GM21825 (cell line): ENCODE measurements around the gene PGAP1.

ENCODE experiments used
- ATAC-seq: cut with Tn5 transposase; IDR thresholded peaks from one replicate; pipeline ENCODE4 v1.9.1; 2021; ENCODE audit warnings: mild to moderate bottlenecking, moderate library complexity; ENCODE audit not compliant: unreplicated experiment

PGAP1 gene

DNA sequence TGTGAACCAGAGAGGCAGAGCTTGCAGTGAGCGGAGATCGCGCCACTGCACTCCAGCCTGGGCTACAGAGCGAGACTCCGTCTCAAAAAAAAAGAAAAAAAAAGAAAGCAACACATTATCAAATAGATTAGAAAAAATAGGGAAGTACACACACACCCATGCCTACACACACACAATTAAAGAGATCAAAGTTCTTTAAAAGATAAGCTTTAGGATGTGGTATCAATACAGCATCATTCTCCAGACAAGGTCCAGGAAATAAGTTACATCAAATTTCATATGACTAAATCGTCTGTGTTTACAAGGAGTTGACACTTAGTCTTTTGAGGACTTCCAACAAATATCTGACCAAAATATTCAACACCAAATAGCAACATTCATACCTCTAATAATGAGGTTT is 25.7 kb downstream of the PGAP1 start:
- no peak for ATAC-seq

DNA sequence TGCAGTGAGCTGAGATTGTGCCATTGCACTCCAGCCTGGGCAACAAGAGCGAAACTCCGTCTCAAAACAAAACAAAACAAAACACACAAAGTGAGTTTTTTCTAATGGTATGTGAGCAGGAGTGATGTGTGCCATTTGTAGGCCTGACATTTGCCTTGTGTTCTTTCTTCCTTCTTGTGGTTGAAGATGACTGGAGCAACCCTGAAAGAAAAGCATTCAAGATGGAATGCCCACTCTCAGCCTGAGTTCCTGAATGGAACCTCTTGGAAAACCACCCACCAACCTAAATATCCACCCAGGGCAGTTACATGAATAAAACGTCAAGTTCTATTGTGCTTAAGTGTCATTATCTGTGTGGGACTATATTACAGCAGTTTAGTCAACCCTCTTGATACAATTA is 26.5 kb downstream of the PGAP1 start:
- ATAC-seq, result no peak

DNA sequence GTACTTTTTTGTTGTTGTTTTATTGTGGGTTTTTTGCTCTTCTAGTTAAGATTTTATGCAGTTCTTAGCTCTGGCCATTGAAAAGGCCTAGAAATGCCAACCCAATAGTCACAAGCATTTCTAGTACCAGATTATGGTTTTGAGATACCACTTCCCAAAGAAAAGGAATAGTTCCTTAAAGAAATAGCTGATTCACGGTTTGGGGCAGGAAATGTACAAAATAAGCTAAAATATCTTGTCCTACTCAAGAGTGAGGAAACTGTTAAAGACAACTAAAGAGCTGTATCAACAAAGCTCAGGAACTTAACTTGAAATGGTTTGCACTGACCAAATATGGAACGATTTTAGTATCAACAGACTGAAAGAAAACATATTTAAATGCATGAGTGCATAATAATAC is 35.4 kb downstream of the PGAP1 start:
- ATAC-seq, result no peak

DNA sequence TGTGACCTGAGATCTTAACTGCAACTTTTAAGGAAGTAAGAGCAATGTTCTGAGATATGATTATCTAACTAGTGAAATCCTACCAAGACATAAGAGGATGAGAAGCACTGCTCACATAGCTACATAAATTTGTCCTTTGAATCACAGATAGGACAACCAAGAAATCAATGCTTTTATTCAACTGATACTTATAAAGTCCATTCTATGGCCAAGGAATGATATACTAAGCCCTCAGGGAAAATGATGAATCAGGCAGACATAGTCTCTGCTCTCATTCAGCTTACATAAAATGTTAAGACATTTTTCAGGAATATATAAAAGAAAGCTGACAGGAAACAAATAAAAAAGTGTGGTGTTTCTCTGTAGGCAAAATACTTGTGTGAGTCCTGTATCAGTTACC is 39.1 kb downstream of the PGAP1 start:
- no peak for ATAC-seq

DNA sequence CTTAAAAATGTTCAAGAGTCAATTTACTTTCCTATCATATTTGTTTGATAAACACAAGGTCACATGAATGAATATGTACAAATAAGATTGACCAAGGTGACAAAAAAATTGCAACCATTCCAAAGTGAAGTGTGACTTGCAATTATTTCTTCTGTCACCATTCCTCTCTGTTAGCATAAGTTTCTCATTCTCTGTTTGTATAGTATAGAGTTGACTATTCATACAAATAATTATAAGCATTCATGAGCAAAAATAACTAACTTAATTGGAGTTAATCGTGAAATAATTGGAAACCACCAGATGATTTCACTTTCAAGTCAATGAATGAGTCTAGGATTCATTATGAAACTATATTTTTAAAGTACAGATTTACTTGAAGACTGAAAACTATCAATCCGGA is 42.1 kb downstream of the PGAP1 start:
- ATAC-seq, result no peak

DNA sequence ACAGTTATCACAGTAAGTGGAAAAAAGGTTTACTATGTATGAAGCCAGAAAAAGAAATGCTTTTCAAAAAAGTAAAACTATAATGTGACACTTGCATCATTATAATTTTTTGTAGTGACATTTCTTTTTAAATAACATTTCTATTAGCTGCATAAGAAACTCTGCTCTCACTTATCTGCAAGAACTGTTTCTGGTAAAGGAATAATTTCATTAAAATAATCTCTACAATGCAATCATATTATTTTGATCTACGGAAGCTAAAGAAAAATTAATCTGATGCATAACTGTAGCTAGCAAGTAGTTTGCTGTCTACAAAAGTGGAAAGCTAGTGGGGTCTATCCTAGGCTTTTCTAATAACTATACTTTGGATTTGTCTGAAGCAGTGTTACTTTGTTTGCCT is 50.1 kb downstream of the PGAP1 start:
- ATAC-seq, result no peak

DNA sequence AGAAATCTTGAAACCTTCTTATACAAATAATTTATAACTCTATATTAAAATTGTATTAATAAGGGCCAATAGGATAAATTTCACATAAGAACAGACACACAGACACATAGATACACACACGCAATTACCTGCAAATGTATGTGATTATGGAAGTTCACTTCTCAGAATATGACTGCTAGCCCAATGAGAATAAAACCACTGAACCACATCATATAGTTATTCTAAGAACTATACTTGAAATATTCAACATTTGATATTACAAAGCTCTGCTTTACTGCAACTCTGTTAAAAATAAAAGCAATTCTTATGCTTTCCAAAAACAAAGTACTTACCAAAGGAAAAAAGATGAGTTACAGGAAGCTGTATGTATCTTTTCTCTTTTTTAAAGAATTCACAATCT is 51.1 kb downstream of the PGAP1 start:
- no peak for ATAC-seq

DNA sequence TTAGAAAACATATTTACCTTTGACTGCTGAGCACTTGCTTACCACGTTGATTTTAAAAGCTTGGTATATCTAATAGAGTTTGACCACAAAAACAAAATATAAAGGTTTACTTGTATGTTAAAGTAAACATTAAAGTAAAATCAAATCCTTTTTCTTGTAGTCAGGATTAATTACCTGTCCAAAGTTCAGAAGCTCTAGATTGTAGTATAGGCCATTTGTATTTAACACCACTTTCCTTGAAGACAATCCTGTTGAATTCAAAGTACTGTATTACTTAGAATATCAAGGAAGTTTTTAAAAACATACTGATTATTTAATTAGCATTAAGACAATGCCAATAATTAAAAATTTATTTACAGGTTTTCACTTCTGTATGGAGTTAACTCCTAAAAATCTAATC is 53.0 kb downstream of the PGAP1 start:
- no peak for ATAC-seq

DNA sequence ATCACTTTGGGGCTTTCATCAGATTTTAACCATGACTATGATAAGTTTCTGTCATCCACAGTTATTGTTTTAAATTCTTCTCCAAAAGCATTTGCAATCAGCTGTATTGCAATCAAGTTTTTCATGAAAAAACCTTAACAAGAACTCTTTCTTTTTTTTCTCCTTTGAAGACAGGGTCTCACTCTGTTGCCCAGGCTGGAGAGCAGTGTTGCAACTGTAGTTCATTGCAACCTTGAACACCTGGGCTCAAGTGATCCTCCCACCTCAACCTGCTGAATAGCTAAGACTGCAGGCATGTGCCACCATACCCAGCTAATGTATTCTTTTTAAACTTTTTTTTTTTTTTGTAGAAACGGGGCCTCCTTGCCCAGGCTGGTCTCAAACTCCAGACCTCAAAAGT is 71.9 kb downstream of the PGAP1 start:
- ATAC-seq, result no peak

DNA sequence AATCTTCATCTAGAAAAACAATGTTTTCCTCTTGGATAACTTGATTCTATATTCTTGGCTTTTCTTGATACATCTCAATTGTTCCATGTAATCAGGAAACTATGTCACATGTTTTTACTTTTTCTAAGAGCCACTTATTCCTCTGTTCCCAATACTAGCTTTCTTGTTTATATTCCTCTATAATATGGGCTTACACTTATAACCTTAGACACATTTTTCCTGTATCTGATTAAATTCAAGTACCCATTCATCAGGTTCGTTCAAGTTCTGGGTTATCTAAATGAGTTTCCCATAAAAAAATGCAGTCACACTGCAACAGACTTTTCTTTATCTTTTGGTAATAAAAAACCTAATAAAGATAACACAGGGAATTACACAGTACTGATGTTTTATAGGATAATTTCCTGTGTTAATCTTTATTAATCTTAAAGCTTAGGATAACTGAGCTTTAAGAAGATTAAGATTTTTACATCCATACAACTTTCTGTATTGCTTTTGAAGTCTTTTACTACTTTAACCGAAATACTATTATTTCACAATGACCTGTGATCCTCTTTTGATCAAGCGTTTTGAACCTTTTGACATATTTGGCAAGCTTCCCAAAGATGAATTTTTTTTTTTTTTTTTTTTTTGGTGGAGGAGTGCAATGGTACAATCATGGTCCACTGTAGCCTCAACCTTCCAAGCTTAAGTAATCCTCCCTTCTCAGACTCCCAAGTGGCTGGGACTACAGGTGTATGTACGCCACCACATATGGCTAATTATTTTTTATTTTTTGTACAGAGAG is 73.0 kb downstream of the PGAP1 start:
- ATAC-seq, result no peak

DNA sequence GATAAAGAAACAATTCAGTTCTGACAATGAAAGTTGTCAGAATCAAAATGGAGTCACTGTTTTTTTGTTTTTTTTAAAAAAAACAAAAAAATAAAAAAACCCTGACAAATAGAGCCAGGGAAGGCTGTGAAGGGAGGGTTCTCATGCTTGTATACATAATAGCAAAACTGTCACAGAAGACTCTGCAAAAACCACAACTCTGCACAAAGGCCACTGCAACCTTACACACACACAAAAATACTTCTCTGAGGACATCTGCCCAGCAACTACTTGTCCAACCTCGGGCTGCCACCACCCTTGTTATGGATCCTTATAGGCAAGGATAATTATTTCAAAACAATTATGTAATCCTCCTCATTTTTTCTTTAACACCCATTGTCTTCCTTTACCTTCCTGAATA is 75.4 kb downstream of the PGAP1 start:
- no peak for ATAC-seq

DNA sequence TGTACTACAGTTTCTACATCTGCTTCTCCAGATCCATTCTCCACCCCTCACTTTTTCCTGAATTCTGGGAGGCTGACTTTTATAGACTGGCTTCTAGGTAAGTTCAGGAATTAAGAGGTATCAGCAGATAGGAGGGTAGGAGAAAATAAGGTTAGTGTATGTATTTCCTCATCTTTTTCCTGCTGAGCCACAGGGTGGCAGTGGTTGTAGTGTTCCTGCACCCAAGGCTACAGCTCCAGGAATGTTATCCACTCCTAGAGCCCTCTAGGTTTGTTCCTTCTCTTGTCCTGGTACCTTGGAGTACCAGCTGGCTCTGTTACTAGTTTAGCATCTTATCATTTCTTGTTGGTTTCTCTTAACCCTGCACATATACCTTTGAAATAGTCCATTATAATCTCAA is 76.6 kb downstream of the PGAP1 start:
- no peak for ATAC-seq

DNA sequence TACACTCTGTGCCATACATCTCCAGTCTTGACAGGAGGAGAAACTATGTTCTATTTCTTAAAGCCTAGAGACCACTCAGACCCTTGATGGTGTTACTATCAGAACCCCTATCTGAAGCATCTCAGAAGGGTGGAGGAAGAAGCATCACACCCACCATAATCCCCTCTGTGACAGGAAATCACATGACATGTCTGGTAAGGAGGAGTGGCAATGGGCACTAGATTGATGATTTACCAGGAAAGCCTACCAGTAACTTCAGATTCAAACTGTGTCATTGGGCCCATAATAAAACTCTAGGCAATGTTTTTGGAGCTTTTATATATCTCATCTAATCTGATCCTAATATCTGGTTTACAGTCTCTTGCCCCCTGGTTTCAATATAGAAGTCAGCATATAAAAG is 80.2 kb downstream of the PGAP1 start:
- ATAC-seq, result no peak

DNA sequence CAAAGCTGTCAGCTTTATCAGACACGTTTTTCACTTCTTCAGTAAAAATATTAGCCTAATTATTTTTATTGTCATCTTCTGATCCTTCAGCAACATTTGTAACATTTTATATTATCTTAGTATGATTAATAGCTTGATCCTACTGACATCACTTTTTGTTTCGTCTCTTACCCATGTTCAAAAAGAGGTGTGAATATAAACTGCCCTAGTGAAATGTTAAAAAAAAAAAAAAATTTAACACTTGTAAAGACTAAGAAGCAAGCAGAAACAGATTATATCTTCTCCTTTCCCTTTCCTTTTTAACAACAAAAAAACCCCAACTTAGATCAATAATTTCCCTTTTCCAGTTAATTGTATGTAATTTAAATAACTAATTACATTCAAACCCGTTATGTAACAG is 81.1 kb downstream of the PGAP1 start:
- ATAC-seq, result no peak

DNA sequence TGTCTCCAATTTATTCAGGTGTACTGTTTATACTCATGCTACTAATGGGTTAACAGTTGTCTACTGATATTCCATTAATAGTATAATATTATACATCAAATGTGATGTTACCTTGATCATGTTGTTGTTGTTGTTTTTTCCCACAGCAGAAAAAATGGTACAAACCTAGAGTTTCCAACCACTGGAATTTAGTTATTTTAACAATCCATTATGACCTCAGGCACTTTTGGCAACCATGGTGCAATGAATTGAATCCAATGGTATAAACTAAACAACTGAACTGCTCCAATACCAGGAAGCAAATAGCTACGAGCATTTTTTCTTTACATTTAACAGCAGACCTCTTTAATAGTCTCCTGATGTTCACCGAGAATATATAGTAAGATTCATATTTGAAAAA is 86.3 kb downstream of the PGAP1 start:
- ATAC-seq, result no peak

DNA sequence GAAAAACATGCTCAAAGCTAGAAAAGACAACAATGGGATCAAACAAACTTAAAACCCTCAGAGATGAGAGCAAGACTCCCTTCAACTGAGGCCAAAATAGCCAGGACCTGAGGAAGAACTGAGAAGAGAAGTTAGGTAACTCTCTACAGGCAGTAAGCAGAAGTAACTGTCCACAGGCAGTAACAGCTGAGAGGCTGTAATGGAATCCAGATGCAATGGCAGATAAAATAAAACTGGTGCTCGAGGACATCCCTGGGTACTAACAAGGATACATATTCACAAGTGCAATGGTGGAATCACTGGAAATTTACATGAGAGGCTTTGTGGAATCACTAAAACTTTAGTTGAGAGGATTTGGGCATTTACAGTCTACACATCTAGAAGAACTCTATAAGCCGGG is 86.9 kb downstream of the PGAP1 start:
- no peak for ATAC-seq

DNA sequence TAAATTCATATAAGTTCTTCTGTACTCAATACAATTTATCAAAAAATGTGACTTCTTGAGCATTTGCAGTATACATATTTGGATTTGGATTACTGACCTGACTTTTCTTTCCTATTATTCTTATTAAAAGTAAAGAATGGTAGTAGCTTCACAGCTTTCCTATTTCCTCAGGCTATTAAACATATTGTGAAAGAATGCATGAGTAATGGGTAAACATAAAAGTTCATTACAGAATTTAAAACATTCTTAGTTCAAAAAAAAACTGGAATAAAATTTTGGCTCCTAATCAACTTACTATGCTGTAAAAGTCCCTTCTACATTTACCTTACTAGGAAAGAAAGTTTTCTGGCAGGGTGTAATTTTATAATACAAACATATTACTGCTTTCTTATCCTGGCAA is 90.1 kb downstream of the PGAP1 start:
- no peak for ATAC-seq

DNA sequence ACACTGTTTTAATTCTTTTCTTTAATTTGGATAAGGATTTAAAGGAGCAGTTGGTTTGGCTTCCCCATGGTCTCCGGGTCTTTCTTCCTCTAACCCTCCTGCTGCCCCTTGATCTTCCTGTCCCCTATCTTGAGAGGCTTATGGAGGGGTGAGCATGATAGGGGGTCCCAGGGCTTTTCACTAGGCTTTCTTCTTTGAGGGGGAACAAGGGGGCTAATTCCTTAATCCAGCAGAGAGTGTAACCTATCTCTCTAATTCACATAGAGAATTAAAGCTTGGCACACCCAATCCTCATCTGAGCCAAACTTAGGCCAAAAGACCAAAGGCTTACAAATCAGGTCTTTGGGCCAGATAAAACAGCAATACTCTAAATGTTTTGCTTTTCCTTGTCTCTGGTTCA is 95.8 kb downstream of the PGAP1 start:
- no peak for ATAC-seq

DNA sequence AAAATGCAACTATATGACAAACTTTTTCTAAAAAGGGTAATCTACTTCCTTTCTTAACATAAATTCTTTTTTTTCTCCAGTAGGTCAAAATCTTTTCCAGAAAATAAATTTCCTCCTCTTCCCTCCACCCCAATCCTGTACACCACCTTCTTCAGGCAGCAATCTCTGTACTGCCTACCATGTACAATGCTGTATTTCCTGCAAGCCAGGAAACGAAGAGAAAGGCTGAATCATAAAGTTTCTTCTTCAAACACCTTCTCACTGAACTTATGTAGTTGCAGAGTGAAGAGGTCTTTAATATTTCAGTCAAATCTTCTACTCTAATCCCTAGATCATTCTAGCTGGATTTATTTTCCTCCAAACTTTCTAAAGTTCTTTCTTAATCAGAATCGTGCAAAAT is 99.2 kb downstream of the PGAP1 start:
- ATAC-seq, result no peak

DNA sequence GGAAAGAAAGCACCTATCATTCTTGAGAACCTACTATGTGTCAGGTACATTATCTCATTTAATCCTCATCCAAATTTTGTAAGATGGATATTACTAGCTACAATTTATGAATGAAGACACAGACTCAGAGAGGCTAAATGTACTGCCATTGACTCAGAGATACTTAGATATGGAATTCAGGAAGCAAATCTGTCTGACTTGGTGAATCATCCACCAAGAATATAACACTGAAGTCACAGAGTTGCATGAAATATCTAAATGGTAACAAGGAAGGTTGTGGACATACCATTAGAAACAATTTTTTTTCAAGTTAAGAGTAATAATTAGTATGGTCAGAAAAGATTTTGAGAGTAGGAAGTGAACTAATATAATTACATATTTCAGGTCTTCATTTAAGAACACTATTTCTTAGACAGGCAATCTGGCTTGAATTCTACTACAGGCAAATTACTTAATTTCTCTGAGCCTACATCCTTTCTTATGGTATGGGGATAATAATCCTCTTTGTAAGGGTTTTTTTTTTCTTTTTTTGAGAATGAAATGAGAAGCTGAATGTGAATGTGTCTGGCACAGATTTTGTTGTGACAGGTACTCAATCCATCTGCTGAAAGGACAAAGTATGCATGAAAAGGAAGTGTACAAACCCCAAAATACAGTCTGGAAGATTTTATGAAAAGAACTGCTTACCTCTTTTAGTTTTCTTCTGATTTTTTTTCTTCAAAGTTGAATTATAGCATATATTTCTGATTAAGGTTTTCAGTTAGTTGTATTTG is 102.6 kb downstream of the PGAP1 start:
- ATAC-seq, result no peak

DNA sequence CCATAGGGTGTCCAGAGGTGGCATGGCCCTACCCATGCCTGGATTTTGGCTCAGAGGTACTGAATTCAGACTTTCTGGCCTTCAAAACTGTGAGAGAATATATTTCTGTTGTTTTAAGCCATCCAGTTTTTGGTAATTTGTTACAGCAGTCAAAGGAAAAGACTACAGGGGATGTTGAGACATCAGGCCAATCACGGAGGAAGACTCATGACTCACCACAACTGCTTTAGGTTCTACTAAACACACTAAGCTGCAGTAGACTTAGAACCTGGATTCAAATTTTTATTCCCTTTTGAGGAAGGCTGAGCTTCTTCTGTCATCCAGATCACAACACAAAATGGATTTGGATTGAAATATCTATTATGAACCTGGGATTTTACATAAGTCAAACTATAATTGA is 105.3 kb downstream of the PGAP1 start:
- ATAC-seq, result no peak

DNA sequence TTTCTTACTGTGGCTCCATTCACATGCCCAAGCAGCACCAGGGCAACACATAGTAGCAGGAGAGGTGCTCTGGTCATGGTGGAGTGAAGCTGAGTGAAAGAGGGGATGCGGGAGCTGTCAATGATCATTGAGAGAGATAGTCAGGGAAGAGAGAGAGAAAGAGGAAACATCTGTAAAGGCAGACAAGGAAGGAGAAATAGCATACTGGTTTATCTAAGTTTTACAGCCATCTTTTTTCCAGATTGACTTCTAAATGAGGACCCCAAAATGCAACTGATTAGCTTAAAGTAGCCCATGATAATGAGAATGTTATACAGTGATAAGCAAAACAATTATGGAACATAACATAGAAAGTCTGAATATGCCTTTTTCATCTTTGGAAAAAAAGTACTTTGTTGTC is 117.2 kb downstream of the PGAP1 start, which contains the start of gene C2orf66:
TSS of gene C2orf66 (minus strand) at position 96 of the 400 bp plus-strand sequence. CDS start at position 77, 19 bp downstream.
- ATAC-seq, result no peak
